Activated B cell treated with CpG ODN at 0.5 μM for 24 hours (primary cell): ENCODE data around the gene SCRN2. TPM values are rescaled to one million over a fixed set of nuclear protein-coding genes. Genes with fewer than 3 reads are reported as not detected.

Source experiments
- ATAC-seq: fragments of 200-7000 bp; cut with Tn5 transposase; one replicate; pipeline ENCODE4 v1.10.0; 2021; ENCODE audit warnings: low read depth, mild to moderate bottlenecking, moderate library complexity
- CTCF ChIA-PET: fragments of 350-600 bp; sonication (Branson Sonifier 250); formaldehyde crosslinking; loops from one replicate; lab custom pipeline; 2021; ENCODE audit warnings: antibody characterized with exemption; lab: Charles Lee
- POLR2A ChIA-PET: fragments of 350-600 bp; sonication (Branson Sonifier 250); formaldehyde crosslinking; loops from one replicate; lab custom pipeline; 2021; ENCODE audit warnings: antibody characterized with exemption; lab: Charles Lee
- DNase-seq: peaks from one replicate; pipeline ENCODE4 v3.0.0; 2022
- H3K27ac Mint-ChIP-seq: one replicate; pipeline ENCODE4 v1.8.0; 2020; ENCODE audit warnings: mixed read lengths
- H3K27me3 Mint-ChIP-seq: one replicate; pipeline ENCODE4 v1.8.0; 2021; ENCODE audit warnings: mixed read lengths
- H3K36me3 Mint-ChIP-seq: one replicate; pipeline ENCODE4 v1.8.0; 2021; ENCODE audit warnings: low read depth, mixed read lengths
- H3K4me1 Mint-ChIP-seq: one replicate; pipeline ENCODE4 v1.8.0; 2021; ENCODE audit warnings: mixed read lengths
- H3K4me3 Mint-ChIP-seq: one replicate; pipeline ENCODE4 v1.8.0; 2020; ENCODE audit warnings: mild to moderate bottlenecking, mixed read lengths
- H3K9me3 Mint-ChIP-seq: one replicate; pipeline ENCODE4 v1.8.0; 2020; ENCODE audit warnings: mixed read lengths
- intact Hi-C: fragments of 100-400 bp; cut with micrococcal nuclease; formaldehyde crosslinking; loops from one replicate; pipeline ENCODE4 v1.15.1; 2024
- total RNA-seq: library from RNA; stranded (reverse); gene quantifications from 2 replicates; pipeline ENCODE4 v1.2.3, GENCODE V29; 2022
- TF ChIP-seq, protein P1 (sequence below): fragments of 200-600 bp; IDR thresholded peaks from one replicate; pipeline ENCODE4 v1.8.0; 2022; ENCODE audit warnings: antibody characterized with exemption, mild to moderate bottlenecking

SCRN2 gene
- total RNA-seq, 1 donor from 2014 or later: 36.3 TPM

DNA sequence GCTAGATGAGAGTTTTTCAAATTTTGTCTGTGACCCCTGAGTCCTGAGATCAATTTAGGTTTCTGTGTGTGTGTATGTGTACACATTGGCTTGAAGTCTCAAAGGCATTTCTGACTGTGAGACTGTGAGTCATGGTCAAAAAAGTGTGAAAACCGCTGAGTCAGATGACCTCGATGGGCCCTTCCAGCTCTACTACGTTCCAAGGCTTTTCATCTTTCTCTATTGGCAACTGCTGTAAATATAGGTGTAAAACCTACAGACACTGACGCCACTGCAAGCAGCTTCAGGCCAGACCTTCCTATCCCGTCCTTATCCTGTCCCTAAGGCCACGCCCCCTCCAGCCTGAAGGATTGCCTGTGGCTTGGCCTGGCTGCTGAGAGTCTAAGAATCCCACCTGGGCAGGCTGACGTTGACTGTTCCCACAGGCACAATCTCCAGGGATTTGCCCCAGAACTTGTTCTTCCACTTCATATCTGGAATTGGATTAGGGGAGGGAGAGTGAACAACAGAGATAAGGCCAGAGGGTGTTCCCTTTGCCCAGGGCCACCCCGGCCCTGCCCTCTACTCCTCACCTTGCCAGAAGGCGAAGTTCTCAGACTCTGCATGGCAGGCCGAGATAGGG lies 30.8 kb downstream of the SCRN2 start:
- intact Hi-C loops: no loop called here
- Mint-ChIP-seq H3K4me3 (no peak overlapping the region), H3K4me1 (no peaks in the 10 kb centered on the region), H3K9me3 (no peaks in the 10 kb centered on the region), H3K27ac (no peak overlapping the region), H3K27me3 (no peaks in the 10 kb centered on the region), H3K36me3 (peaks cover 81% of the 10 kb centered on the region)
- ATAC-seq (peak; percentile 21), DNase-seq (no peak)
- POLR2A ChIA-PET: no interaction called here
- TF ChIP-seq, protein P1, sequence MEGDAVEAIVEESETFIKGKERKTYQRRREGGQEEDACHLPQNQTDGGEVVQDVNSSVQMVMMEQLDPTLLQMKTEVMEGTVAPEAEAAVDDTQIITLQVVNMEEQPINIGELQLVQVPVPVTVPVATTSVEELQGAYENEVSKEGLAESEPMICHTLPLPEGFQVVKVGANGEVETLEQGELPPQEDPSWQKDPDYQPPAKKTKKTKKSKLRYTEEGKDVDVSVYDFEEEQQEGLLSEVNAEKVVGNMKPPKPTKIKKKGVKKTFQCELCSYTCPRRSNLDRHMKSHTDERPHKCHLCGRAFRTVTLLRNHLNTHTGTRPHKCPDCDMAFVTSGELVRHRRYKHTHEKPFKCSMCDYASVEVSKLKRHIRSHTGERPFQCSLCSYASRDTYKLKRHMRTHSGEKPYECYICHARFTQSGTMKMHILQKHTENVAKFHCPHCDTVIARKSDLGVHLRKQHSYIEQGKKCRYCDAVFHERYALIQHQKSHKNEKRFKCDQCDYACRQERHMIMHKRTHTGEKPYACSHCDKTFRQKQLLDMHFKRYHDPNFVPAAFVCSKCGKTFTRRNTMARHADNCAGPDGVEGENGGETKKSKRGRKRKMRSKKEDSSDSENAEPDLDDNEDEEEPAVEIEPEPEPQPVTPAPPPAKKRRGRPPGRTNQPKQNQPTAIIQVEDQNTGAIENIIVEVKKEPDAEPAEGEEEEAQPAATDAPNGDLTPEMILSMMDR: no peak
- CTCF ChIA-PET: no interaction called here

DNA sequence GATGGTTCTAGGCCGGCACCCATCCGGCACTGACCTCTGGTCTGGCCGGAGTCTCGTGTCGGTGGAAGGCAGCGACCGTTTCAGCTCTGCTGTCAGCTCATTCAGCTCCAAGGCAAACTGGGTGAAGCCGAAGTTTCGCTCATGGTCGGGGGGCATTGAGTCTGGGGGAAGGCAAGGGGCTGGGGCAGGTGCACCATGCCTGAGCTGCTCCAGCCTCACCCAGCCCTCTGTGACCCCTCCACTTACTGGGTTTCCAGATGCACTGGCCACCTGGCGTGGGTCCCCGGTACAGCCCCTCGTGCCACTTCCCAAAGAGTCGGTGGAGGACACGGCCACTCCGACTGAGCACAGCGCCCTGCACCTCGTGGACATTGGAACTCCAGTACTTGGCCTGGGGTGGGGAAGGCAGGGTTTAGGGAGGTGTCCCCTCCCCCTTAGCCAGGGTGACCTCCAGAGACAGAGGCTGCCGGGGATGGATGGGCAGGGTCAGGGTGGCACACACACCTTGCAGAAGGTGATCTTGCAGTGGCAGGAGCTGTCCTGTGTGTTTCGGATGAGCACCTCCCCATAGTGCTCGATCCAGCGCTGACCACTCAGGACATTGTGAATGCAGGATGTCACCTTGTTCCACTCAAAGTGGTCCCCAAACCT lies 32.1 kb downstream of the SCRN2 start:
- H3K36me3 Mint-ChIP-seq: peaks cover 71% of the 10 kb centered on the region
- ChIA-PET CTCF (no interaction called here), POLR2A (no interaction called here)
- H3K4me1 Mint-ChIP-seq: no peaks in the 10 kb centered on the region
- H3K4me3 Mint-ChIP-seq: no peak overlapping the region
- H3K27me3 Mint-ChIP-seq: no peaks in the 10 kb centered on the region
- no peaks in the 10 kb centered on the region for H3K9me3 Mint-ChIP-seq
- no peak for ATAC-seq
- TF ChIP-seq, protein P1: no peak
- H3K27ac Mint-ChIP-seq: no peak overlapping the region
- intact Hi-C loops: no loop called here
- DNase-seq: no peak

DNA sequence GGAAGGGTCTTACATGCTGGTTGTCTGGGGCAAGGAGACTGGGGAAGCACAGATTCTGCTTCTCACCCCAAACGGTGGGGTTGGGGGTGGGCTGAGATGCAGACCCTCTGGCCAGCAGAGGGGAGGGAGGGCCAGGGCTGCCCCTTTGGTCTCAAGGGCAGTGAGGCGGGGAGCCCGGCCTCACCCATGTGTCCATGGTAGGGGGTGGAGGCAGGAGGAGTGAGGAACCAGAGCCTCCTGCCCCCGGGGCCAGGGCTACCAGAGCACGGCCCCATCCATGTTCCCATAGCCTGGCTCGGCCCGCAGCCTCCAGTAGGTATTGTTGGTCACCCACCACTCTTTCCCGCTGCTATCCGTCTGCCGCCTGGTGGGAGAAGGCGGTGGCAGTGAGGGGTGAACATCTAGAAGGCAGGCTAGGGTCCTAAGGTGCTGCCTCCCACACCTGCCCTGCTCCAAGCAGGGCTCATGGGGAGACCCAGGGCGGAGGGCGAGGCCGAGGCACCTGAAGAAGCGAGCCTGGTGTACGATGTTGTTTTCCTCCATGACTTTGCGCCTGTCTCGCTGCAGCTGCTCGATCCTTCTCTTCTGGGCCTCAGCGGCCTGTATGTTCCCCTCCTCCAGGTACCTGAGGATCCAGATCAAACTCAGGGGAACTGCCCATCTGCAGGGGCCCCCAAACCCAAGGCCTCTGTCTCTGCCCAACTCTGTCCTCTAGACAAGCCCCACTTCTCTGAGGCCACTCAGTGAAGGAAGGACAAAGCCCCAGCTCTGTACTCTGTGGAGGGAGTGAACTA lies 32.8 kb downstream of the SCRN2 start:
- Mint-ChIP-seq H3K9me3 (no peaks in the 10 kb centered on the region), H3K27me3 (no peaks in the 10 kb centered on the region), H3K4me1 (no peaks in the 10 kb centered on the region), H3K36me3 (peaks cover 65% of the 10 kb centered on the region), H3K4me3 (no peak overlapping the region), H3K27ac (no peak overlapping the region)
- POLR2A ChIA-PET: no interaction called here
- ATAC-seq: no peak
- DNase-seq: no peak
- intact Hi-C loops: no loop called here
- TF ChIP-seq, protein P1: no peak
- CTCF ChIA-PET: no interaction called here

DNA sequence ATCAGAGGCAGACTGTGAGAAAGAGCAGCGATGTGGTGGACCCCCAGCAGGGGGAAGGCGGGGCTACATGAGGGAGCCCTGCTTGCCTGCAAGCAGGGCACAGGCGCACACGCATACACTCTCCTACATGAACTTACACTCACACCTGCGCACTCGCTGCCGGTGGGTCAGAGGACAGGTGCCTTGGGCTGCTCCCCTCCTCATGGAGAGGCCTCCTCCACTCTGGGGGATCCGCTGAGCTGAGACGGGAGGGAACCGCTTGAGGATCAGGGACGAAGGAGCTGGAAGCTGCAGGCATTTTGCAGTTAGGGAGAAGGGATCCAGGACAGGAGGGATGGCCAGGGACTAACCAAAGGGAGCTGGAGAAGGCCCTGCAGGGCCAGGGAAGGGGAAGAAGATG lies 33.7 kb downstream of the SCRN2 start:
- ATAC-seq (no peak), DNase-seq (no peak)
- POLR2A ChIA-PET: no interaction called here
- Mint-ChIP-seq H3K9me3 (no peaks in the 10 kb centered on the region), H3K36me3 (peaks cover 57% of the 10 kb centered on the region), H3K27ac (no peak overlapping the region), H3K4me3 (no peak overlapping the region), H3K4me1 (no peaks in the 10 kb centered on the region), H3K27me3 (no peaks in the 10 kb centered on the region)
- CTCF ChIA-PET: no interaction called here
- TF ChIP-seq, protein P1: no peak
- intact Hi-C loops: no loop called here

DNA sequence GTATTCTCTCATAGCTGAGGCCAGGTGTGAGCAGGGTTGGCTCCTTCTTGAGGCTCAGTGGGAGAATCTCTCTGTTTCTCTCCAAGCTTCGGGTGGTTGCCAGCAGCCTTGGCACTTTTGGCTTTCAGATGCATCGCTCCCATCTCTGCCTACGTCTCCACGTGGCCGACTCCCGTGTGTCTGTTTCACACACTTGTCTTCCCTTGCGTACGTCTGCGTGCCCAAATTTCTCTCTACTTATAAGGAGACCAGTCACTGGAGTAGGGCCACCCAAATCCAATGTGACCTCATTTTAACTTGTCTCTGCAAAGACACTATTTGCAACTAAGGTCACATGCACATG lies 34.2 kb downstream of the SCRN2 start:
- CTCF ChIA-PET: no interaction called here
- intact Hi-C loops: no loop called here
- no peak for ATAC-seq

More for the DNA sequence above, 34.2 kb downstream of the SCRN2 start:
- Mint-ChIP-seq H3K27ac (no peak overlapping the region), H3K4me1 (no peaks in the 10 kb centered on the region), H3K36me3 (peaks cover 51% of the 10 kb centered on the region), H3K9me3 (no peaks in the 10 kb centered on the region), H3K4me3 (no peak overlapping the region), H3K27me3 (no peaks in the 10 kb centered on the region)
- POLR2A ChIA-PET: no interaction called here
- TF ChIP-seq, protein P1: no peak
- DNase-seq: no peak
